Sigmoid colon (tissue), 4 donors: ENCODE measurements around the gene PON2.

ENCODE experiments used
- CTCF ChIP-seq, 4 experiments: fragments of 450-650 bp in 3 of 4; fragments of 200-600 bp in 1 of 4; IDR thresholded peaks; one replicate each; pipeline ENCODE4 v1.5.1; 2016 to 2019; ENCODE audit warnings: antibody characterized with exemption in 4 of 4, mild to moderate bottlenecking in 3 of 4, moderate library complexity in 2 of 4
- POLR2A ChIP-seq, 2 donors: fragments of 450-650 bp; IDR thresholded peaks; one replicate each; pipeline ENCODE4 v1.6.1; 2016; ENCODE audit warnings: antibody characterized with exemption in 2 of 2, mild to moderate bottlenecking in 2 of 2, moderate library complexity in 2 of 2
- POLR2AphosphoS5 ChIP-seq, 4 donors: sonication (generic); formaldehyde crosslinking; IDR thresholded peaks; one replicate each; pipeline ENCODE4 v1.6.1; 2017; ENCODE audit warnings: antibody characterized with exemption in 4 of 4

GRCh38 chr7:95471071-95471470 lies 36.2 kb upstream of the PON2 start:
- no peak for TF ChIP-seq POLR2AphosphoS5 (IDR thresholded peaks at IDR 0.05)
- TF ChIP-seq CTCF (IDR thresholded peaks at IDR 0.05), result no peak
- TF ChIP-seq POLR2A (IDR thresholded peaks at IDR 0.05), result no peak
